HG03135 (cell line): Measurements from ENCODE around the gene ATRN.
"Not testable (repeated sequence)": the region's sequence is repeated elsewhere in the genome, so short reads cannot be mapped to it uniquely, and the experiment has no call there.

Source experiments
- ATAC-seq: cut with Tn5 transposase; IDR thresholded peaks from one replicate; pipeline ENCODE4 v1.9.1; 2021; ENCODE audit warnings: mild to moderate bottlenecking, moderate library complexity; ENCODE audit not compliant: unreplicated experiment

Gene ATRN

GRCh38 chr20:3514012-3514642 is 43.3 kb downstream of the ATRN start:
- ATAC-seq: no peak

GRCh38 chr20:3515379-3516170 is 44.8 kb downstream of the ATRN start:
- ATAC-seq: no peak

GRCh38 chr20:3521852-3522740 is 51.3 kb downstream of the ATRN start:
- ATAC-seq: no peak

- ATAC-seq: not testable (repeated sequence)
These were observed 53.9 kb downstream of the ATRN start for GRCh38 chr20:3524696-3525095.

GRCh38 chr20:3532089-3532615 is 61.3 kb downstream of the ATRN start:
- ATAC-seq: no peak

- ATAC-seq: not testable (repeated sequence)
These were observed 66.9 kb downstream of the ATRN start for GRCh38 chr20:3537733-3538132.

GRCh38 chr20:3539311-3540107 is 68.7 kb downstream of the ATRN start:
- ATAC-seq: no peak

- no peak for ATAC-seq
These were observed 71.3 kb downstream of the ATRN start for GRCh38 chr20:3541887-3542721.

GRCh38 chr20:3543901-3544507 is 73.2 kb downstream of the ATRN start:
- no peak for ATAC-seq

GRCh38 chr20:3545401-3545925 is 74.6 kb downstream of the ATRN start:
- no peak for ATAC-seq

- no peak for ATAC-seq
These were observed 77.1 kb downstream of the ATRN start for GRCh38 chr20:3547906-3548305.

- no peak for ATAC-seq
These were observed 80.0 kb downstream of the ATRN start for GRCh38 chr20:3550837-3551236.

- no peak for ATAC-seq
These were observed 81.0 kb downstream of the ATRN start for GRCh38 chr20:3551681-3552434.

GRCh38 chr20:3553663-3554062 is 82.8 kb downstream of the ATRN start:
- ATAC-seq: no peak

- no peak for ATAC-seq
These were observed 86.5 kb downstream of the ATRN start for GRCh38 chr20:3557237-3557785.

GRCh38 chr20:3559231-3559630 is 88.4 kb downstream of the ATRN start:
- ATAC-seq: no peak

GRCh38 chr20:3559637-3560036 is 88.8 kb downstream of the ATRN start:
- ATAC-seq: no peak

GRCh38 chr20:3560162-3560561 is 89.3 kb downstream of the ATRN start:
- ATAC-seq: no peak
